Tibial nerve (tissue), 4 donors: ENCODE measurements around the gene AHCYL2. TPM values are rescaled to one million over a fixed set of nuclear protein-coding genes. Genes with fewer than 3 reads are reported as not detected.
"Not testable (repeated sequence)": the region's sequence is repeated elsewhere in the genome, so short reads cannot be mapped to it uniquely, and the experiment has no call there.

Experiments used
- DNase-seq, 2 donors: peaks; one replicate each; pipeline ENCODE4 v3.0.0-alpha.2; 2019; ENCODE audit warnings: low spot score in 2 of 2
- H3K27ac ChIP-seq, 4 donors: fragments of 200-600 bp; sonication (generic) in 3 of 4; one replicate each; pipeline ENCODE4 v1.5.1; 2017 to 2019; ENCODE audit warnings: mild to moderate bottlenecking in 1 of 4
- H3K27me3 ChIP-seq, 2 donors: fragments of 200-600 bp; sonication (generic) in 1 of 2; one replicate each; pipeline versions ENCODE4 v1.5.1 to v1.6.0; 2017 to 2019
- H3K36me3 ChIP-seq, 3 donors: fragments of 200-600 bp; sonication (generic); one replicate each; pipeline ENCODE4 v1.5.1; 2018 to 2019
- H3K4me1 ChIP-seq, 4 donors: fragments of 200-600 bp; sonication (generic) in 3 of 4; one replicate each; pipeline ENCODE4 v1.5.1; 2017 to 2019
- H3K4me3 ChIP-seq, 4 donors: fragments of 200-600 bp; sonication (generic) in 3 of 4; one replicate each; pipeline ENCODE4 v1.5.1; 2017 to 2019; ENCODE audit warnings: mild to moderate bottlenecking in 1 of 4, moderate library complexity in 1 of 4
- H3K9me3 ChIP-seq, 4 donors: fragments of 200-600 bp; sonication (generic) in 3 of 4; one replicate each; pipeline ENCODE4 v1.5.1; 2017 to 2019
- CTCF ChIP-seq, 5 experiments: fragments of 200-600 bp in 3 of 5; fragments of 450-650 bp in 2 of 5; sonication (generic) in 3 of 5; IDR thresholded peaks; one replicate each; pipeline ENCODE4 v1.5.1; 2016 to 2019; ENCODE audit warnings: antibody characterized with exemption in 5 of 5, mild to moderate bottlenecking in 3 of 5, moderate library complexity in 2 of 5
- EP300 ChIP-seq, 2 donors: sonication (generic); formaldehyde crosslinking; IDR thresholded peaks; one replicate each; pipeline ENCODE4 v1.6.1; 2017; ENCODE audit warnings: antibody characterized with exemption in 2 of 2, mild to moderate bottlenecking in 1 of 2
- POLR2A ChIP-seq, 2 donors: fragments of 450-650 bp; IDR thresholded peaks; one replicate each; pipeline ENCODE4 v1.6.1; 2017; ENCODE audit warnings: antibody characterized with exemption in 2 of 2, mild to moderate bottlenecking in 2 of 2, moderate library complexity in 2 of 2
- WGBS, 2 donors: methylation state at CpG; one replicate each; pipeline ENCODE4 v1.1.5; 2018; 5-methylcytosine and 5-hydroxymethylcytosine counted together
- total RNA-seq, 4 donors: library from RNA; depleted of rRNA; stranded (reverse); fragments of >200 nt; gene quantifications; one replicate each; pipeline ENCODE4 v1.1.0, GENCODE V29; 2016

AHCYL2 gene
- total RNA-seq, 4 donors from 2014 or later = 21.6 to 42.9 (median 30.9) TPM

- DNase-seq = no peak
- Histone ChIP-seq H3K27ac (no peak overlapping the region), H3K4me3 (no peak overlapping the region), H3K9me3 (no peaks in the 10 kb centered on the region), H3K36me3 (peaks cover 0 to 37% (median 0%) of the 10 kb centered on the region in 3 donors), H3K4me1 (peaks cover 0 to 33% (median 8%) of the 10 kb centered on the region in 4 donors), H3K27me3 (no peaks in the 10 kb centered on the region)
- TF ChIP-seq EP300 (IDR thresholded peaks at IDR 0.05) (no peak), CTCF (IDR thresholded peaks at IDR 0.05) (no peak), POLR2A (IDR thresholded peaks at IDR 0.05) (no peak)
- 87 to 92% methylated on average over 14 of the region's 14 CpGs for WGBS, 2 donors
Measured at GRCh38 chr7:129210989-129211312, 13.9 kb upstream of the AHCYL2 start.

GRCh38 chr7:129212126-129212525 lies 12.7 kb upstream of the AHCYL2 start:
- 86 to 90% methylated on average over 9 to 14 of the region's 14 CpGs for WGBS, 2 donors
- no peak for DNase-seq
- TF ChIP-seq EP300 (IDR thresholded peaks at IDR 0.05) (no peak), CTCF (IDR thresholded peaks at IDR 0.05) (no peak), POLR2A (IDR thresholded peaks at IDR 0.05) (no peak)
- Histone ChIP-seq H3K27ac (no peak overlapping the region), H3K9me3 (no peaks in the 10 kb centered on the region), H3K4me1 (peaks cover 0 to 33% (median 8%) of the 10 kb centered on the region in 4 donors), H3K4me3 (no peak overlapping the region), H3K27me3 (no peaks in the 10 kb centered on the region), H3K36me3 (peaks cover 0 to 26% (median 0%) of the 10 kb centered on the region in 3 donors)

GRCh38 chr7:129212596-129212995 lies 12.2 kb upstream of the AHCYL2 start:
- no peak for TF ChIP-seq CTCF (IDR thresholded peaks at IDR 0.05)
- TF ChIP-seq POLR2A (IDR thresholded peaks at IDR 0.05) = no peak
- TF ChIP-seq EP300 (IDR thresholded peaks at IDR 0.05) = no peak
- Histone ChIP-seq H3K4me3 (no peak overlapping the region), H3K4me1 (peaks cover 0 to 33% (median 8%) of the 10 kb centered on the region in 4 donors), H3K27ac (no peak overlapping the region), H3K36me3 (peaks cover 0 to 25% (median 0%) of the 10 kb centered on the region in 3 donors), H3K9me3 (no peaks in the 10 kb centered on the region), H3K27me3 (no peaks in the 10 kb centered on the region)
- DNase-seq = no peak
- WGBS, 2 donors = 76 to 86% methylated on average over 4 of the region's 4 CpGs

GRCh38 chr7:129213828-129214227 lies 11.0 kb upstream of the AHCYL2 start:
- no peak for TF ChIP-seq EP300 (IDR thresholded peaks at IDR 0.05)
- TF ChIP-seq CTCF (IDR thresholded peaks at IDR 0.05) = no peak
- TF ChIP-seq POLR2A (IDR thresholded peaks at IDR 0.05) = no peak
- H3K4me1 ChIP-seq = peaks cover 0 to 30% (median 6%) of the 10 kb centered on the region in 4 donors
- peak in 1 of 2 donors; percentile 25 for DNase-seq

GRCh38 chr7:129215691-129216090 lies 9.1 kb upstream of the AHCYL2 start:
- 93 to 98% methylated on average over 15 of the region's 15 CpGs for WGBS, 2 donors

More at GRCh38 chr7:129213828-129214227, 11.0 kb upstream of the AHCYL2 start:
- H3K36me3 ChIP-seq = peaks cover 0 to 25% (median 0%) of the 10 kb centered on the region in 3 donors
- no peak overlapping the region for H3K27ac ChIP-seq
- H3K9me3 ChIP-seq = no peaks in the 10 kb centered on the region
- no peaks in the 10 kb centered on the region for H3K27me3 ChIP-seq
- 38 to 54% methylated on average over 12 to 15 of the region's 15 CpGs for WGBS, 2 donors
- no peak overlapping the region for H3K4me3 ChIP-seq

GRCh38 chr7:129216101-129216715 lies 8.6 kb upstream of the AHCYL2 start:
- H3K27ac ChIP-seq, H3K9me3 ChIP-seq, H3K27me3 ChIP-seq, DNase-seq, H3K4me3 ChIP-seq: not testable (repeated sequence)
- WGBS, 2 donors = 90 to 95% methylated on average over 17 to 20 of the region's 34 CpGs
- H3K36me3 ChIP-seq = peaks cover 0 to 20% (median 0%) of the 10 kb centered on the region in 3 donors
- peaks cover 0 to 11% (median 0%) of the 10 kb centered on the region in 4 donors for H3K4me1 ChIP-seq

More at GRCh38 chr7:129215691-129216090, 9.1 kb upstream of the AHCYL2 start:
- Histone ChIP-seq H3K4me1 (peaks cover 0 to 14% (median 0%) of the 10 kb centered on the region in 4 donors), H3K36me3 (peaks cover 0 to 25% (median 0%) of the 10 kb centered on the region in 3 donors)
- H3K4me3 ChIP-seq, H3K27me3 ChIP-seq, H3K9me3 ChIP-seq, DNase-seq, H3K27ac ChIP-seq: not testable (repeated sequence)

- H3K9me3 ChIP-seq, H3K27me3 ChIP-seq, DNase-seq, H3K4me3 ChIP-seq, H3K27ac ChIP-seq: not testable (repeated sequence)
- 71 to 81% methylated on average over 8 of the region's 8 CpGs for WGBS, 2 donors
- H3K4me1 ChIP-seq = peaks cover 0 to 11% (median 0%) of the 10 kb centered on the region in 4 donors
- H3K36me3 ChIP-seq = peaks cover 0 to 13% (median 0%) of the 10 kb centered on the region in 3 donors
Measured at GRCh38 chr7:129216821-129217416, 7.9 kb upstream of the AHCYL2 start.
